Body of pancreas (tissue), 4 donors: ENCODE data around the gene KIAA1217.

Experiments used
- CTCF ChIP-seq, 7 experiments: fragments of 450-650 bp in 4 of 7; fragments of 200-600 bp in 3 of 7; sonication (generic) in 3 of 7; IDR thresholded peaks; one replicate each; pipeline ENCODE4 v1.5.1; 2016 to 2019; ENCODE audit warnings: antibody characterized with exemption in 7 of 7
- POLR2A ChIP-seq, 3 donors: fragments of 450-650 bp; IDR thresholded peaks; one replicate each; pipeline ENCODE4 v1.6.1; 2016; ENCODE audit warnings: antibody characterized with exemption in 3 of 3, mild to moderate bottlenecking in 2 of 3

GRCh38 chr10:24553051-24553612 lies 344.2 kb downstream of the KIAA1217 start:
- TF ChIP-seq CTCF (IDR thresholded peaks at IDR 0.05) (no peak), POLR2A (IDR thresholded peaks at IDR 0.05) (no peak)
